ENCODE data around the gene GDPD4.

GDPD4 gene

GRCh38 chr11:77346906-77347603 is 45.6 kb upstream of the GDPD4 start:
- H3K4me1 ChIP-seq (ENCODE audit: control insufficient read depth, insufficient read depth, low read length): no peaks in the 10 kb centered on the region
- ChIA-PET CTCF (no interaction called here), POLR2A (no interaction called here)
- peaks cover 0 to 21% of the 10 kb centered on the region in 2 experiments; a peak in 1 of 3 replicates for H3K36me3 ChIP-seq (ENCODE audit: control insufficient read depth in 2 of 2, insufficient read depth in 1 of 2, low read length in 2 of 2)
- TF ChIP-seq ZNF10 (tag by site-specific recombination; IDR thresholded peaks at IDR 0.05): no peak
- TF ChIP-seq BCL11A (tag by site-specific recombination; IDR thresholded peaks at IDR 0.05; ENCODE audit: low read depth): no peak
- TF ChIP-seq ZNF785 (tag by site-specific recombination; IDR thresholded peaks at IDR 0.05): no peak
- no peak for TF ChIP-seq ZNF701 (tag by site-specific recombination; IDR thresholded peaks at IDR 0.05)
- no peak for TF ChIP-seq ZNF19 (tag by site-specific recombination; IDR thresholded peaks at IDR 0.05; ENCODE audit: low read depth)
- no peak for TF ChIP-seq ZNF132 (tag by site-specific recombination; IDR thresholded peaks at IDR 0.05; ENCODE audit: borderline replicate concordance)
- TF ChIP-seq KLF1 (tag by site-specific recombination; IDR thresholded peaks at IDR 0.05): no peak
- TF ChIP-seq ZBTB21 (tag by site-specific recombination; IDR thresholded peaks at IDR 0.05): no peak
- no peak for TF ChIP-seq PRDM6 (tag by site-specific recombination; IDR thresholded peaks at IDR 0.05)
- no peak for TF ChIP-seq ZBTB11 (tag by site-specific recombination; conservative IDR thresholded peaks at IDR 0.05; ENCODE audit: low read depth)
- TF ChIP-seq ZNF211 (tag by site-specific recombination; IDR thresholded peaks at IDR 0.05; ENCODE audit: low read depth): no peak
- TF ChIP-seq ZSCAN18 (tag by site-specific recombination; IDR thresholded peaks at IDR 0.05): no peak
- no peak for TF ChIP-seq ZNF768 (tag by site-specific recombination; IDR thresholded peaks at IDR 0.05)
- TF ChIP-seq ZNF623 (tag by site-specific recombination; IDR thresholded peaks at IDR 0.05): no peak
- TF ChIP-seq ZNF658 (tag by site-specific recombination; IDR thresholded peaks at IDR 0.05): no peak
- no peak for TF ChIP-seq ZSCAN5A (tag by site-specific recombination; IDR thresholded peaks at IDR 0.05)
- no peak for TF ChIP-seq SP7 (tag by site-specific recombination; IDR thresholded peaks at IDR 0.05)
- TF ChIP-seq ZNF112 (tag by site-specific recombination; IDR thresholded peaks at IDR 0.05): no peak
- TF ChIP-seq KLF17 (tag by site-specific recombination; IDR thresholded peaks at IDR 0.05): no peak
- no peak for TF ChIP-seq ZNF433 (tag by site-specific recombination; IDR thresholded peaks at IDR 0.05; ENCODE audit: low read depth)
- H3K9me3 ChIP-seq (ENCODE audit: control insufficient read depth, insufficient read depth, low read depth, low read length): no peaks in the 10 kb centered on the region
- no peak overlapping the region for H3K27ac ChIP-seq (ENCODE audit: extremely low read depth, low read depth, low read length)
- no peak overlapping the region for H3K4me3 ChIP-seq (ENCODE audit: low read depth, low read length)

Data from HEK293 (cell line).